ENCODE measurements around the gene COX10. TPM values are rescaled to one million over a fixed set of nuclear protein-coding genes. Genes with fewer than 3 reads are reported as not detected.

COX10 gene
- total RNA-seq, 4 donors from 2014 or later = 12.6 to 22.8 (median 15.6) TPM

GRCh38 chr17:14116263-14117024, 47.1 kb downstream of the COX10 start:
- no peak overlapping the region for H3K27ac ChIP-seq
- H3K4me3 ChIP-seq = no peak overlapping the region
- H3K9me3 ChIP-seq = no peaks in the 10 kb centered on the region
- H3K4me1 ChIP-seq = no peaks in the 10 kb centered on the region
- DNase-seq (ENCODE audit: low spot score in 2 of 2) = no peak
- 93 to 97% methylated on average over 4 of the region's 4 CpGs for WGBS, 2 donors
- TF ChIP-seq EP300 (IDR thresholded peaks at IDR 0.05) (no peak), POLR2A (IDR thresholded peaks at IDR 0.05) (no peak)
- no peaks in the 10 kb centered on the region for H3K27me3 ChIP-seq
- H3K36me3 ChIP-seq = no peaks in the 10 kb centered on the region

DNA sequence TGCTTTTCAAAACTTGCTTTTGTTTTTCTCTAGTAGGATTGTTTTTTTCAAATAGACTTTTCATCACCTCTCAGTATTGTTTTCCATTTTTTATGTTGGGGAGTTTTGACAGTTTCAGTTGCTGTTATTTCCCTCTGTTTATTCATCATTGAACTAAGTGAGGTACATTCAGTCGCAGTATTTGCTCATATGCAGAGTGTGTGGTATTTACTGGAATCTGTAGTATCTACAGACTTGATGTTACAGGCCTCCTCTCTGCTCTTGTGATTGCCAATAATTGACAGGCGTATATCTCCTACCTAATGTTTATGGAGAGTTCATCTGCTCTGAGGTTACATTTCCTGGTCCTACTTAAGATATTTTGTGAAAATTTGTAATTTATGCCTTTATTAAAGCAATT, 49.6 kb downstream of the COX10 start:
- Histone ChIP-seq H3K36me3 (no peaks in the 10 kb centered on the region), H3K4me1 (no peaks in the 10 kb centered on the region), H3K4me3 (no peak overlapping the region), H3K9me3 (no peaks in the 10 kb centered on the region), H3K27ac (no peak overlapping the region), H3K27me3 (no peaks in the 10 kb centered on the region)
- DNase-seq (ENCODE audit: low spot score in 2 of 2) = no peak
- WGBS, 2 donors = 90 to 98% methylated on average over 2 of the region's 2 CpGs
- TF ChIP-seq EP300 (IDR thresholded peaks at IDR 0.05) = no peak
- TF ChIP-seq POLR2A (IDR thresholded peaks at IDR 0.05) = no peak
- TF ChIP-seq CTCF (IDR thresholded peaks at IDR 0.05) = no peak

- Histone ChIP-seq H3K36me3 (no peaks in the 10 kb centered on the region), H3K4me3 (no peak overlapping the region), H3K27me3 (no peaks in the 10 kb centered on the region), H3K27ac (no peak overlapping the region), H3K4me1 (no peaks in the 10 kb centered on the region), H3K9me3 (no peaks in the 10 kb centered on the region)
- WGBS, 2 donors = 95 to 96% methylated on average over 3 of the region's 3 CpGs
- no peak for TF ChIP-seq CTCF (IDR thresholded peaks at IDR 0.05)
- TF ChIP-seq POLR2A (IDR thresholded peaks at IDR 0.05) = no peak
- no peak for TF ChIP-seq EP300 (IDR thresholded peaks at IDR 0.05)
- DNase-seq (ENCODE audit: low spot score in 2 of 2) = no peak
Observed at GRCh38 chr17:14119546-14119945, 50.2 kb downstream of the COX10 start.

- H3K27me3 ChIP-seq = no peaks in the 10 kb centered on the region
- no peak for TF ChIP-seq CTCF (IDR thresholded peaks at IDR 0.05)
- H3K36me3 ChIP-seq = no peaks in the 10 kb centered on the region
- H3K27ac ChIP-seq = no peak overlapping the region
- WGBS, 2 donors = 58 to 74% methylated on average over 6 of the region's 6 CpGs
- no peak overlapping the region for H3K4me3 ChIP-seq
- H3K4me1 ChIP-seq = no peaks in the 10 kb centered on the region
- no peak for DNase-seq (ENCODE audit: low spot score in 2 of 2)
- no peaks in the 10 kb centered on the region for H3K9me3 ChIP-seq
Observed at GRCh38 chr17:14121952-14122351, 52.6 kb downstream of the COX10 start.

DNA sequence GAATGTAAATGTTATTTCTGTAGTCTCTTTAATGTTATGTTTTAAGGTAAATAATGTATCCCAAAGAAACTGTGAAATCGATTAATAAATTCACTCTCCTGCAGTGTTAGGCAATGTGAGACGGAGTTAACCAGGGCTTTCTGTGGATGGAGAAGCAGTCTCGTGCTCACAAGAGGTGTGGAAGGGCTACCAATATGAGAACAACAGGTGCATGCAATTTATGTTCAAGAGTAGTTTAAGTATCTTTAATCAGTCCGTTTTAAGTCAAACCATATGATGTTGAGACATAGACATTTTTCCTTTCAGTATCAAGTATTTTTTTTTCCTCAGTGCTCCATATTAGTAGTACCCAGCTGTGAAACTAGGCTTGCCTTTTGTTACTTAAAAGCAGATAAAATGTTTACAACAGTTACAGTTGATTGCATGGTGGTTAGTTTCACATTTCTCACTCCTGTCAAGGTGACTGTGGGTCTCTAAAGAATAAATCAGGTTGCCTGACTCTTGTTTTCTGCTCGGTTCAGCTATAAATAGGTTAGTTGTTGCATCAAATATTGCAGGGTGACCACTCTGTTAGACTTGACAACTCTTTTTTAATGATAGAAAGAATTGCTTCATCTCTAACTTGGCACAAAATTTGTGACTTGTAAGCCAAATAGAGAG, 54.4 kb downstream of the COX10 start:
- Histone ChIP-seq H3K9me3 (no peaks in the 10 kb centered on the region), H3K36me3 (no peaks in the 10 kb centered on the region), H3K4me3 (no peak overlapping the region), H3K27me3 (no peaks in the 10 kb centered on the region), H3K27ac (no peak overlapping the region), H3K4me1 (no peaks in the 10 kb centered on the region)
- no peak for TF ChIP-seq CTCF (IDR thresholded peaks at IDR 0.05)
- TF ChIP-seq POLR2A (IDR thresholded peaks at IDR 0.05) = no peak
- TF ChIP-seq EP300 (IDR thresholded peaks at IDR 0.05) = no peak
- WGBS, 2 donors = 80 to 81% methylated on average over 5 of the region's 5 CpGs
- DNase-seq (ENCODE audit: low spot score in 2 of 2) = no peak

Measured in tibial nerve (tissue), 4 donors.